ENCODE data around the gene YRDC.
"Not testable (repeated sequence)": the region's sequence is repeated elsewhere in the genome, so short reads cannot be mapped to it uniquely, and the experiment has no call there.

Gene YRDC

DNA sequence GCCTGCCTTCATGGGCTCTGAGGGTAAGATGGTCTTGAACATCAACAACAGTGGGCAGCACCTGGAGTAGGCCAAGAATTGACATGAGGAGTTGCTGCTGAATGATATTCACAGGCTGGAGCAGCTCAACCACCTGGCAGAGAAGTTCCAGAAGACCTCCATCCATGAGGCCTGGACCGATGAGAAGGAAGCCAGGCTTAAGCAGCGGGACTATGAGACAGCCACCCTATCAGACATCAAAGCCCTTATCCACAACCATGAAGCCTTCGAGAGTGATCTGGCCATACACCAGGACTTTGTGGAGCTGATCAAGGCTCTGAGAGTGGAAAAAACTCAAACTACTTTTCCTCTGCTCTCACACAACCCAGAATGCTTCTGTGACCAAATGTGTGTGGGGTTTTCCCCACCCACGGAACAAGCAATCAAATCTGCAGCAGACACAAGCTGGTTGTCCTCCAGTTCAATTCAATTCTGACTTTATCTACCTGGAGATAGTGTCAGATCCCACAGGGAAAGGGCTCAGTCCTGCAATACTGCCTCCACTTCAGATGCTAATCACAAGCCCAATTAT, 31.0 kb downstream of the YRDC start:
- DNase-seq (ENCODE audit: low read depth in 4 of 4, low spot score in 1 of 4): no peak

DNA sequence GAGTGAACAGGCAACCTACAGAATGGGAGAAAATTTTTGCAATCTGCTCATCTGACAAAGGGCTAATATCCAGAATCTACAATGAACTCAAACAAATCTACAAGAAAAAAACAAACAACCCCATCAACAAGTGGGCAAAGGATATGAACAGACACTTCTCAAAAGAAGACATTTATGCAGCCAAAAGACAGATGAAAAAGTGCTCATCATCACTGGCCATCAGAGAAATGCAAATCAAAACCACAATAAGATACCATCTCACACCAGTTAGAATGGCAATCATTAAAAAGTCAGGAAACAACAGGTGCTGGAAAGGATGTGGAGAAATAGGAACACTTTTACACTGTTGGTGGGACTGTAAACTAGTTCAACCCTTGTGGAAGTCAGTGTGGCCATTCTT, 36.6 kb downstream of the YRDC start:
- DNase-seq (ENCODE audit: low read depth in 4 of 4, low spot score in 1 of 4): not testable (repeated sequence)

DNA sequence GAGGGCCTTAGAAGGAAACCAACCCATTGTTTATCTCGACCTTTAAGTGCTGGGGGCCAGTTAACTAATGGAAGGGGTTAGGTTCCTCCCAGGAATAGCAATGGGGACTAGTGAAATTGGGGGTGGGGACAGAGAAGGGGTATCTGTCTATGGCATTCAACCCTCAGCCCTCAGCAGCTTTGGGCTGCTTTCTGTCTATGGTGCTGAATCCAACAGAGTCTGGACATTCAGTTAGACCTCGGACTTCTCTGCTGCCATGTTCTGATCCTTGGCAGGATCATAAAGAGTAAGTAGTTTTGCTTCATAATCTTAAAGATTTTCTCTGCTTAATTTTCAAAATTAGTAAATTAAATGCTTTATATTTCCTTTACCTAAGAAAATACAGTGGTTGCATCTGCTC, 40.5 kb downstream of the YRDC start:
- DNase-seq (ENCODE audit: low read depth in 4 of 4, low spot score in 1 of 4): no peak

DNA sequence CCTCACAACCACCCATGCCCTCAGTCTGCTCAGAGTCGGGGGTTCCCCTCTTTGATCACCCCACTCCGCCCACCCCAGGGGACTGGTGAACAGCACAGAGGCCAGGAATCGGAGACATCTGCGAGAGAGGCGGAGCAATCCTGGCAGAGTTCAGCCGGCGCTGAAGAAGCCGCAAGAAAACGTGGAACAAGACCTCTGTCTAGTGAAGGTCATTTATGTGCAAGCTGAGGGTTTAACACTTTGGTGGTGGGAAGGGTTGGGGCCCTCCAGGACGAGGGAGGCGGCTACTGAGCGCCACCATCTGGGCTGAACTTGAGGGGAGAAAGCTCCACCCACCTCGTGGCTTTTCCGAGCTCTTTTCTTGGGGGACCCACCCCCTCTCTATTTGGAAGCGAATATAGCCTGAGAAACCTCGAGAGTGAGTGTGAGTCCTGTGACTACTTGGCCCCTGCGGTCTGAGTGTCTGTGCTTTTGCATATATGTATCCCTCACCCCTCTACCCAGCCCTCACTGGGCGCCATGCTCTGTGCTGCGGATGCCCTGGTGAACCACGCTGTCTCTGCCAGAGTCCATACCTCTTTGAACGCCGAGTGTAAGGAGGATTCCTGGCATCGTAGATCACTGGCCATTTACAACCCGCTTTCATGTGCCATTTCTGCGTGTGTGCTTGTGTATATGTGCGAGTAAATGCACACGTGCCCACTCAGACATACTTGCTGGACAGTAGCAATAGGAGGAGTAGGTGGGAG, 41.9 kb downstream of the YRDC start:
- DNase-seq (ENCODE audit: low read depth in 4 of 4, low spot score in 1 of 4): no peak

DNA sequence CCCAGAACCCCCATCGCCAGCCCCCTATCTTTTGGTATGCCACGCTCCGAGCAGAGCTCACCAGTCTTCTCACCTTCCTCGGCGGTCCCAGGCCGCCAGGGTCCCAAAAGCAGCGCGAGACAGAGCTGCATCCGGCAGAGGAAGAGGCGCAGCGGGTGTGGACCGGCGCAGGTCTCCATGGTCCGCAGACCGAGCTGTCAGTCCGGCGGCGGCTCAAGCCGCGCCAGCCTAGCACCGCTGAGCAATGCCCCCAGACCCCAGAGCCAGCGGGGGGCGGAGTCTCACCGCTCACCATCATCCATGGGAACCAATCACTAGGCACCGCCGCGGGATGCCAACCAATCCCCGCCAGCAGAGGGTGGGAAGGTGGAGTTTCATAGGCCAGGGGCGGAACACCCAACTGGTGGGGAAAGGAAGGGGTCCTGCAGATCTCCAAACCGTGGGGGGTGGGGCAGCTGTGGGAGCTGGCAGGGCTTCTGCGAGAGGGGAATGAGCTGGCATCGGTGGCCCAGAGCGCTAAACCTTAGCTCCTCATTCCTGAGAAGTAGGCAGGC, 43.0 kb downstream of the YRDC start, which contains the start of gene EPHA10:
EPHA10 (minus strand) TSS at position 233 of the 554 bp plus-strand sequence; CDS start at position 179, 54 bp downstream.
- DNase-seq (ENCODE audit: low read depth in 4 of 4, low spot score in 1 of 4): no peak

DNA sequence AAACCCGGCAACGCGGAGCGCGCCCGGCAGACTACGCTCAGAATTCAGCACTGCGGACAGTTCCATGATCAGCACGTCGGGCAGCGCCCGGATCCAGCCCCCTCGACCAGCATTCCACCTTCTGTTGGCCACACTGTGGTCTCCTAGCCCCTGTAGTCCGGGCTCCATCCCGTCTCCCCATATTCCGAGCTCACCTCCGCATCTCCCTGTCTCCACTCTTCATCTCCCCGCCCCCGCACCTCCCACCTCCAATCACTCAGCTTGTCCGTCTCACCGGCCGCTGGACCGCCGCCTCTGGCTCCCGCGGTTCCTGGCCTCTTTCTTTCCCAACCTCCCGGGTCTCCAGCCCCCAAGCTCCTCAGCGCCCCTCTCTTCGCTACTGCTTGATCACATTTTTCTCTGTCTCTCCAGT, 43.6 kb downstream of the YRDC start:
- peak in 2 of 4 experiments; percentile 25 to 31 for DNase-seq (ENCODE audit: low read depth in 4 of 4, low spot score in 1 of 4)

DNA sequence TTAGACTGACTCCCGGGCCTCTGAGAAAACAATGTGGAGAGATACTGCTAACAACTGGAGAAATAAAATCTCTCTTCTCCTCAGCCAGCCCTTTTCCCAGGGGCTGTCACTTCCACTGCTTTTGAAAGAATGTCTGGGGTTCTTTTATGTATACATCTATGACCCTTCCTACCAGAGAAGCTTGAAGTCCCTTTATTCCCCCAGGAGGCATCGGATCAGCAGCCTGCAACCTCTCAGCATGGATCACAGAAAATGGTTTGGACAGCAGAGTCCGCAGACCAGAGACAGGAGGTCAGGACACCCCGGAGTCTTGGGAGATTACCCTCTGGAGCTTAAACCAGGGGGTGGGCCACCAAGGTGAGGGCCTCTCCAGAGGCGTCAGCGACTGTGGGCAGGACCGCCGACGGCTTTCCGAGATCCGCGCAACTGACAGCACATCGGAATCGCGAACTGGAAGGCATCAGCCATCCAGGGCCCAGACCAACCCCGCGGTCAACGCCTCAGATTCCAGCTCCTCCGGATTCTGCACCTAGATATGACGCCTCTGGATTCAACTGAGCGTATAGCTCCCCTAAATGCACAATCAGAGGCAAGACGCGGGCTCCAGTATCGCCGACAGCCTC, 44.1 kb downstream of the YRDC start:
- no peak for DNase-seq (ENCODE audit: low read depth in 4 of 4, low spot score in 1 of 4)

DNA sequence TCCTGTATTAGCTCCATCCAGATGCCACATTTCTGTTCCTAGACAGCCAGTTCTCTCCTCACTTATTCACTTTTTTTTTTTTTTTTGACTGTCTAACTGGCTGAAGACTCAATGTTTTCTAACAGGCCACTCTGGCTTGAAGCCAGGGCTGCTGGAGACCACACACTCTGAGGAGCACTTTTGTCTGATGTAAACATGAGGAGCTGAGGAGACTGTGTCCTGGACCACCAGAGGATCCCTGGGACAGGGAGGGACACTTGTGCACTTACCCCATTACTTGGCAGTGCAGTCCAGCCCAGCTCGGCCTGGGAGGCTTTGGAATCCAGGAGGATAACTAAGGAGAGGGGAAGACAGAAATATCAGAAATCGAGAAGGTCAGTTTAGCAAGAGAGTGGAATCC, 45.5 kb downstream of the YRDC start:
- DNase-seq (ENCODE audit: low read depth in 4 of 4, low spot score in 1 of 4): no peak

DNA sequence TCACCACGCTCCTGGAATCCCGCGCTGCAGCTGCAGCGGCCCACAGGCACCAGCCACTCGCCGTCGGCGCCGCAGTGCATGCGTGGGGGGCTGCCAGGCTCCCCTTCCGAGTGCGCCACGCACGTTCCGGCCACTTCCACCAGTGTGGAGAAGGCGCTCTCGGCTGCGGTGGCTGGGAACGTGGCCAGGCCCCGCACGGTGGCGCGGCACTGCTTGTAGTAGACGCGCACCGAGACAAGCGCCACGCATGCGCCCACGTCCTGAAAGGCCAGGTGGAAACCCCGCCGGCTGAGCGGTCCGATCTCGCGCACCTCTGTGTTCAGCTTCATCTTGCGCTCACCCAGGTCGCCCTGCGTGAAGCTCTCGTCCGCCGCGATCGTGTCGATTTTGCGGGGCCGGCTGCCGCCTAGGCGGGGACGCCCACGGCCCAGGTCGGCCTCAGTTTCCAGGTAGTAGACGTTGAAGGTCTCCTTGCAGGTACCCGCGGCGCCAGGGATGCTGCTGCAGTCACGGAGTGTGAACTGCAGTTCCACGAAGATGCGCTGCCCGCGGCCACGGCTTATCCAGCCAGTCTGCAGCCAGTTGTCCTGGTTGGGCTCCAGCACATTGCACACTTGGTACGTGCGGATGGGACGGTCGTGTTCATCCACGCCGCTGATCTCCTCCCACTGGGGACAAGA, 46.5 kb downstream of the YRDC start:
- no peak for DNase-seq (ENCODE audit: low read depth in 4 of 4, low spot score in 1 of 4)

DNA sequence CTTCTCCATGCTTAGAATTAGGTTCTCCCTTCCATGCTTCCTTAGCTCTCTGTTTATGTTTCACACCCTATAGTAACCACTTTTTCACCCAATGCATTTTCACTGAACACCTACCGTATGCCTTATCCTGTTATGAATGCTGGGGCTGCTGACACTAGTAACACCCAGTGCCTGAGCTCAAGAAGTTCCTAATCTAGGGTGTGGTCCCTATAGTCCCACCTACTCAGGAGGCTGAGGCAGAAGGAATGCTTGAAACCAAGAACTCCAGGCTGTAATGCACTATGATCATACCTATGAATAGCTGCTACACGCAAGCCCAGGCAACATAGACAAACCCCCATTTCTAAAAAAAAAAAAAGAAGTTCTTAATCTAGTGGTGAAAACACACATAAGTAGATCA, 48.6 kb downstream of the YRDC start:
- no peak for DNase-seq (ENCODE audit: low read depth in 4 of 4, low spot score in 1 of 4)

DNA sequence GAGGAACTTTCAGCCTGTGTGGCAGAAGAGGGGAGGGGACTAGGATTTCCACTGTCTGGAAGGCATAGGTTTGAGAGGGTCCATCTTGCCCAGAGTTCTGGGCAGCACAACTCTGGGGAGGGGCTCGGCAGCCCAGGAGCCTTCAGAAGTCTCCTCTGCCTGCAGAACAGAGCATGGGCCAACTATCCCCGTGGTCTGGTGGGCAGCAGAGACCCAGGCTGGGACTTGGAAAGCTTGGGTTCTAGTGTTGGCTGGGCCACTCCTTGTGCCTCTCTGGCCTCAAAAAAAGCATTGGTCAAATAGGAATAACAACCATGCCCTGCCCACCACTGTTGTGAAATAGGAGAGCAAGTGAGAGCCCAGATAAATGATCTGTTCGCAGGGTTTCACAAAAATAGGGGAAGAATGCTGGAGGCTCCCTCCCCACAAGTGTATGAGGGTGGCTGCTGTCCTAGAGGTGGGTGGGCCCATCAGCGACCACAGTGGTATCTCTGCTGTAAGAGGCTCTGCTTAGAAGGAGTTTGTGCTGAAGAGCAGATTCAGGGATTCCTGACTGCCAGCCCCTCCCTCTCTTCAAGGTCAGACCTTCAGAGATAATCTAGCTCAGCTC, 52.0 kb downstream of the YRDC start:
- no peak for DNase-seq (ENCODE audit: low read depth in 4 of 4, low spot score in 1 of 4)

DNA sequence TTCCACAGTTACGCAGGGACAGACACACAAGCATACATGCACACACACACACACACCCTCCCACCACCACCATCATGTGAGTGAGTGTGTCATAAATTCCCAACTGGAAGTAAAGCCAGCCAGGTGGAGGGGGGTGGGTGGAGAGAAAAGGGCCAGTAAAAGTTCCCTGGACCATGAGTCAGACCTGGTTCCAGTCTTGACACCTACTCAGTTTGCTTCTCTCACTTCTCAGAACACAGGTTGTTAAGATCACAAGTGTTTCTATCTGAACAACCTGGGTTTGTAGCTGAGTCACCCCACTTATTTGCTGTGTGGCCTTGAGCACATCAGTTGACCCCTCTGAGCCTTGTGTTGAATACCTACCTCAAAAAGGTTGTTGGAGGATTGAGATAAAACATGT, 52.7 kb downstream of the YRDC start:
- DNase-seq (ENCODE audit: low read depth in 4 of 4, low spot score in 1 of 4): peak in 1 of 4 experiments; percentile 32

DNA sequence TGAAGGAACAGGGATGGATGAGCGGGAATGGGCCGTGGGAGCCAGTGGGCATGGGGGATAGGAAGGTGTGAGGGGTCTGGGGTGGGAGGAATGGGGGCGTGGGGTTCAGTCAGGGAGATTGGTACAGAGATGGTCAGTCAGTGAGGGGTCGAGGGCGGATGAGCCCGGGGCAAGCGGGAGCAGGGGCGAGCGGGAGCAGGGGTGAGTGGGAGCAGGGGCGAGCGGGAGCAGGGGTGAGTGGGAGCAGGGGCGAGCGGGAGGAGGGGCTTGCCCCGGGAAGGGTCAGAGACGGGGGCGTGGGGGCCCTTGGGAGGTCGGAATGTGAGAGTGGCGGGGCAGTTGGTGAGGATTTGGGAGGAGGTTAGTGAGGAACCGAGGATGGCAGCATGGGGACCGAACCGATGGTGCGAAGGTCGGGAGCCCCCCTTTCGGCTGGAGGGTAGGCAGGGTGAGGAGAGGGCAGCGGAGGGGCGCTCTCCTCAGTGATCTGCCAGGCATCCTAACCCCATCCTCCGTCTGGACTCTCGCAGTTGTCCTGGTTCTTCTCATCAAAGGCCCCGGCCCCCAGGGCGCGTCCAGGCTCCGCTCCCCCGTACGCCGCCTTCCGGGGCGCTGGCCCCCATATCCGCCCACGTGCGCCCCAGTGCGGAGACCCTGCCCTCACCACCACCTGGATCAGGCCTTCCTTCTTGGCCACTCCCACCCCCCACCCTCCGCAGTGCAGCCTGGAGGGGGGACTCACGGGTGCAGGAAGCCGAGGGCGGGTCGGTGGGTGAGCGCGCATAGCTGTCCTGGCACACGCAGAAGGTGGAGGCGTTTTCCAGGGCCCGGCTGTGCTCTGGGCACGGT, 54.3 kb downstream of the YRDC start:
- no peak for DNase-seq (ENCODE audit: low read depth in 4 of 4, low spot score in 1 of 4)

Data from stimulated activated CD4-positive, alpha-beta T cell treated with anti-CD3 and anti-CD28 coated beads, Interleukin-1b, Interleukin-23, amount 100 ng/mL, for 24 hours (primary cell).